Right ventricle myocardium superior (tissue), 1 donor: ENCODE measurements around the gene CINP. TPM values are rescaled to one million over a fixed set of nuclear protein-coding genes. Genes with fewer than 3 reads are reported as not detected.
"Not testable (repeated sequence)": the region's sequence is repeated elsewhere in the genome, so short reads cannot be mapped to it uniquely, and the experiment has no call there.

Source experiments
- ATAC-seq: fragments of 200-7000 bp; cut with Tn5 transposase; one replicate; pipeline ENCODE4 v1.9.1; 2020; ENCODE audit warnings: mild to moderate bottlenecking; ENCODE audit not compliant: poor library complexity
- DNase-seq: peaks from one replicate; pipeline ENCODE4 v3.0.0-alpha.2; 2020
- intact Hi-C: fragments of 100-400 bp; cut with DNase I; formaldehyde crosslinking; loops from one replicate; pipeline ENCODE4 v1.11.2; 2022
- total RNA-seq: library from RNA; stranded (reverse); fragmentation: NEBNext Ultra II Directional; extraction: Animal tissue kit (Norgen Biotek cat#: 25700); gene quantifications from one replicate; pipeline ENCODE4 v1.2.1, GENCODE V29; 2021
- donor health status: DM: no; HTN: yes; CAD: no; lungs with severe emphysema.

Gene CINP
- total RNA-seq, 1 donor from 2014 or later, result 36.0 TPM

DNA sequence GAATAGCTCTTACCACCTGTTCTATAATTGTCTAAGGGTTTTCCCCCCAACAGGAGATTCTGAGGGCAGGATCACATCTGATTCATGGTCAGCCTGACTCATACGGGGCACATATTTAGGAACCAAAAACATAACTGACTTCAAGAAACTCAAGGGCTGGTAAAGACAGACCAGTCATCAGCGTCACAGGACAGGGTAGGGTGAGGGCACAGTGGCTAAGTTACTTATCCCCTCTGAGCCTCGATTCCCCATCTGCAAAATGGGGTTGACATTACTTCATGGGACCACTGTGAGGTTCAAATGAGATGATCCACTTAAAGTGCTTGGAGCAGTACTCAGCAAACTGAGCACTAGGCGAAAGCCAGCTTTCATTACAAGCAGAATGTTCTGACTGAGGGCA, 606 bp downstream of the CINP start:
- no peak for ATAC-seq
- DNase-seq, result no peak
- intact Hi-C loops, result no loop called here

DNA sequence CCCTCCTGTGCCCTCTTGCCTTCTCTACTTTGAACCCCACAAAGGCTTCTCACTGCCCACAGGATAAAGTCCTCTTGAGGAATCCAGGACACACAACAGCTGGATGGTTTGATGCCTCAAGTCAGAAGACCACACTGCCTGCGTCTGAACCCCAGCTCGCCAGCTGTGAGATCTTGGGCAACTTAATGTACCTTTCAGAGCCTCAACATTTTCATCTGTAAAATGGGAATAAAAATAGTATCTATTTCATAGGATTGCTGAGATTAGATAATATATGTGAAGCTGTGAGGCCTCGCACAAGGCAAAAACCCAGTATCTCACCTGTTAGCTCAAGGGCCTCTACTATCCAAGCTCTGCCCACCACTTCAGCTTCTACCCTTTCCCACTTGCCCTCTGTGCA, 2.3 kb downstream of the CINP start:
- no peak for ATAC-seq
- intact Hi-C loops, result no loop called here
- no peak for DNase-seq

DNA sequence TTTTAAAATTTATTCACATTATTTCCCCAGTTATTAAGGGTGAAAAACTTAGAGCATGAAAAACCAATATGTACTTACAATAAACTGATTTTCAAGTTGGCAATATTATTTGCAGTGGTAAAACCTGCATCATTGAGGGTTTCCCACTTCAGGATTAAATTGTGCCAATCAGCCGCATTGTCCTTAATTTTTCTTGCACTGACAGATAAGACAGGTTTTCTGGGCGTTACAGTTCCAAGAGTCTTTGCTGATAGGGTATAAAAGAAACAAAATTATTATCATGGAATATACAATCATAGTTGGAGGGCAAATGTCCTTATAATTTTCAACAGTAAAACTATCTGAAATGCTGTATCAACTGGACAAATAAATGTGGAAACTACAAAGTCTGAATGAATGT, 3.3 kb downstream of the CINP start:
- no peak for ATAC-seq
- DNase-seq, result no peak
- intact Hi-C loops, result no loop called here

DNA sequence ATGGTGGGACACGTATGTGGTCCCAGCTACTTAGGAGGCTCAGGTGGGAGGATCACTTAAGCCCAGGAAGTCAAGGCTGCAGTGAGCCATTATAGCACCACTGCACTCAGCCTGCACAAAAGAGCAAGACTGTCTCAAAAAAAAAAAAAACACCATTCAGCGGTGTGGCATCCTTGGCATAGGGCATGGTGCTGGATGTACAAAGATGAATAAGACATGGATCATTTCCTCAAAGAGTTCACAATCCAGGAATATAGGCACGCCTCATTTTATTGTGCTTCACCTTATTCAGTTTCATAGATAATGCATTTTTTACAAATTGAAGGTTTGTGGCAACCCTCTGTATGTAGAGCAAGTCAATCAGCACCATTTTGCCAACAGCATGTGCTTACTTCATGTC, 6.4 kb downstream of the CINP start:
- DNase-seq (no peak), ATAC-seq (no peak)
- intact Hi-C loops, result no loop called here

DNA sequence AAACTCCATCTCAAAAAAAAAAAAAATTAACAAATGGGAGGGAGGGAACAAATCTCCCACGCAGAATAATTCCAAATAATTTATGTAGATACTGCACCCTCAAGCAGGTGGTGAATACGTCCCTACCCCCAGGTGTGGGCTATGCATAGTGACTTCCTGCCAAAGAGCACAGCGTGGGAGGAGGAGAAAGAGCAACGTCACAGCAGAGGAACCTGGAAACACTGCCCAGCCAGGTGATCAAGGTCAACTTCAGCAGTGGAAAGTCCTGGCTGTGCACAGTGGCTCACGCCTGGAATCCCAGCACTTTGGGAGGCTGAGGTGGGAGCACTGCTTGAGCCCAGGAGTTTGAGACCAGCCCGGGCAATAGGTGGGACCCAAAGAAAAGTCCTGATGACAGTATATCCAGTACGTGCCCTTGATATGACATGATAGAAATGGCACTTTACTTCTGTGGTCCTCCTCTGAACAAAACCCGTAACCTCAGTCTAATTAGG, 9.5 kb downstream of the CINP start:
- intact Hi-C loops, result no loop called here
- DNase-seq (no peak), ATAC-seq (no peak)

DNA sequence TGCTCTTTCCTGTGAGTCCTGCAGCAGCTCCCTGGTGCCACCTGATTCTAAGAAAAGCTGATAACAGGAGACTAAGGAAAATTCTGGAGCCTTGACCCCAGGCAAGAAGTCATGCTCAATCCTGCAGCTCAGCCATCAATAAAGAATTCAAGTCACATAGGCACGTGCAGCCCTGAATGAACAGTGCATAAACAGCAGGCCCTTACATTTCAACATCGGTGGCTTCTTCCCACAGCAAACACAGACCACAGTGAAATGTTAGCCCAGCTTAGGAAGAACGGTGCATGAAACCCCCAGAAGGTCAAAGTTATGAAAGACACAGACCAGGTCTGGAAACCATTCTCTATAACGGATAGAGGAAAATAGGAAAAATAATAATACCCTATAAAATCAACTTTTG, 10.5 kb downstream of the CINP start:
- DNase-seq (no peak), ATAC-seq (no peak)
- intact Hi-C loops, result no loop called here

DNA sequence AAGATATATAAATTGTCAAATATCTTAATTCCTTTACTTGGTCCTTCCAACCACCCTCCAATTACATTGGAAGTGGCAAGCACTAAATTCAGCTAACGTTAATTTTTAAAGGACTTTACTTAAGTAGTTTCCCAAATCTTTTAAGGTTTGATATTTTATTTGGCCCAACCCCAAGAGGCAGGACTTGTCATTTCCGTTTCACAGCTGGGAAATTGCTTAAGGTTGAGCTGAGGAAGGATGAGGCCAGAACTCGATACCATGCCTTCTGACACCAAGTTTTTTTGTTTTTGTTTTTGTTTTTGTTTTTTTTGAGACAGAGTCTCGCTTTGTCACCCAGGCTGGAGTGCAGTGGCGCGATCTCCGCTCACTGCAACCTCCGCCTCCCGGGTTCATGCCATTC, 11.1 kb downstream of the CINP start:
- peak; percentile 59 for ATAC-seq
- DNase-seq, intact Hi-C loops: not testable (repeated sequence)

DNA sequence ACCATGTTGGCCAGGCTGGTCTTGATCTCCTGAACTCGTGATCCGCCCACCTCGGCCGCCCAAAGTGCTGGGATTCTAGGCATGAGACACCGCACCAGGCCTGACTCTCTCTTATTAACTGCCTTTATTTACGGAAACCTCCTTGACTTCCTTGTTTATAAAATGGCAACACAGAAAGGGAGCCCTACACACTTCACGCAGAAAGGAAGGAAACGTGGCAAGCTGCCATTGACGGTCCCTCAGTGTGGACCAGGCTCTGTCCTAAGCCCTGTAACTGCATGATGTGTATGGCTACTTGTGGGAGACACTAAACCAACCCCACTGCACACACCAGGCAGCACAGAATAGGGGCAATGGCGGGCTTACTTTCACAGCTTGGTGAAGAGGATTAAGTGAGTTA, 11.7 kb downstream of the CINP start:
- DNase-seq (no peak), ATAC-seq (peak; percentile 54)
- intact Hi-C loops, result no loop called here

DNA sequence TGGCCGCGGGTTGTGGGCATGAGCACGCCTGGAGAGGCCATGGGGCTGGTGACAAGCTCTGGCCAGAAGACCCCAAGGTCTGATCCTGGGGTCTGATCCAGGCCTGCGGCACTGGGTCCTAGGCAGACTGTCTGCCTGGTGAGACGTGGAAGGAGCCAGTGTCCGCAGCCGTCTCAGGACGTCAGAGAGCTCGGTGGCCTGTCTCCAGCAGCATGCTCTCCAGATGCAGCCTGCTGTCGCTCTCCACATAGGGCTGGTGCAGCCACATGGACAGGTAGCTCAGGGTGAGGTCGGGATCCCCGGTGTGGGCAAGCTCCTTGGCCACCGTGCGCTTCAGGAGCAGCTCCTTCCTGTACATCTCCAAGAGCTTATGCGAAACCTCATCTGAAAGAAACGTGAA, 14.3 kb downstream of the CINP start:
- intact Hi-C loops, result no loop called here
- ATAC-seq (no peak), DNase-seq (no peak)

DNA sequence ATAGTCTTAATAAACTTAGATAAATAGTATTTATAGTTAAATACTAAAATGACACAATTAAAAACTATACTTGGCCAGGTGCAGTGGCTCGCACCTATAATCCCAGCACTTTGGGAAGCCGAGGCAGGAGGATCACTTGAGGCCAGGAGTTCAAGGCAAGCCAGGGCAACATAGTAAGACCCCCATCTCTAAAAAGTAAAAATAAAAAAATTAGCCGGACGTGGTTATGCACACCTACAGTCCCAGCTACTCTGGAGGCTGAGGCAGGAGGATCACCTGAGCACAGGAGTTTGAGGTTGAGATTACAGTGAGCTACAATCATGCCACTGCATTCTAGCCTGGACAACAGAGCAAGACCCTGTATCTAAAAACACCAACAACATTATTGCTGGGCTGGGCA, 16.0 kb downstream of the CINP start:
- no peak for DNase-seq
- intact Hi-C loops, result no loop called here
- no peak for ATAC-seq

DNA sequence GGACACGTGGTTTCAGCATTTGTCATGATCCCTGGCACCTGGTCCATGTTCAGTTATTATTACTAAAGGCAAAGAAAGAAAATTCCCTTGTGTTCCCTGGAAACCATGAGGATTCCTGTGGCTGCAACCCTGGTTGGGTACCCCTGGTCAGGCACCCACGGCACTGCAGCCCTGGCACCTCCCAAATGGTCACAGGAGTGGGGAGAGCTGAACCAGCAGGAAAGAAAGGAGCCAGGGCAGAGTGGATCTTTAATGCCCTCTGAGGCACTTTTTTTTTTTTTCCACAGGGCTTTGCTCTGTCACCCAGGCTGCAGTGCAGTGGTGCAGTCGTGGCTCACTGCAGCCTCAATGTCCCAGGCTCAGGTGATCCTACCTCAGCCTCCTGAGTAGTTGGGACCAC, 17.5 kb downstream of the CINP start:
- no peak for ATAC-seq
- DNase-seq, result no peak
- intact Hi-C loops, result no loop called here

DNA sequence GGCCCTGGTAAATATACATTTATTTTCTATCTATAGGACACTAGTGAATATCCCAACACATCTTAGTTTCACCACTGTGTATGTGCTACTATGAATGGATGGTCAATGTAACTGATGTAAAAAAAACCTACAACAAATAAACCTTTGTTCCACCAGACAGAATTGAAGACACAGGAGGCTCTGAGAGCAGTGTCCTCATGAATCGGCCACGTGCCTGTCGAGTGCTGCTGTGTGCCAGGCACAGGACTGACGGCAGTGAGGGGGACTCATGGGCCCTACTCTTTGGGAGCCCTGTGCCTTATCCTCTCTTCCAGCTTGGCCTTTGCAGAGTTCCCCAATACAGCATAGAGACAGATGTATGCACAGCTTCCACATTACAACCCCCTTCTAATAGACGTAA, 18.2 kb downstream of the CINP start:
- intact Hi-C loops, result no loop called here
- DNase-seq (no peak), ATAC-seq (no peak)

DNA sequence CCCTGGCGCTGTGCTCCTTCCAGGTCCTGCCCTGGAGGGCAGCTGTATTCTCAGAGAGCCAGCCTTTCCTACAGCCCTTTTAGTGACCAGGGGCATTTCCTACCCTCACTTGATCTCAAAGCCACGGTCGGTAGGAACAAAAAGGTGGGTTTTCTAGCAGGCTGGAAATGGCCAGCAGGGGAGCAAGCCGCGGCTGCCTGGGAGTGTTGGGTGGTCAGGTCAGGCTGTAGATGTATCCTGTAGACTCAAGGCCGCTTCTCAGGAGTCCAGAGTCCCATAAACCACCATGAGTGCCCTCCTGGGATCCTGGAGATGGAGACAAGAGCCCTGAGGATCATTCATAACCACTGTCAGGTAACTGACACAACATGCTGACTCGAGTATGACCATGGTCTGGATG, 18.6 kb downstream of the CINP start:
- ATAC-seq (no peak), DNase-seq (no peak)
- intact Hi-C loops, result no loop called here

DNA sequence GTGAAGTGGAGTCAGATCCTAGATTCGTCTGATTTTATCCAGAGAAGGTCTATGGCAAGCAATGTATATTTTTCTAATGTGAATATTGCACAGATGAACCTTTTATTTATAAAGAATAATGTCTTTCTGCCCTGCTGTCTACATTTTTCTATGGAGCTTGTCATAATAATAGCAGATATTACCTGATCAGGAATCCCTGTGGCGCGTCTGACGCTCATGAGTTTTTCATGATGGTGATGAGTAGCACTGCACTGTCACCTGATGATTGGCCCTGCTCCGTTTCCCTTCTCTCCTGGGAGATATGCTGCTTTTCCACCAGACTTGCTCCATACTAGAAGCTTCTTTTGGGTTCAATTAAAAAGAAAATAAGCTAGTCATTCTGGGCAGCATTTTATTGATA, 20.5 kb downstream of the CINP start:
- ATAC-seq (no peak), DNase-seq (no peak)
- intact Hi-C loops, result no loop called here

DNA sequence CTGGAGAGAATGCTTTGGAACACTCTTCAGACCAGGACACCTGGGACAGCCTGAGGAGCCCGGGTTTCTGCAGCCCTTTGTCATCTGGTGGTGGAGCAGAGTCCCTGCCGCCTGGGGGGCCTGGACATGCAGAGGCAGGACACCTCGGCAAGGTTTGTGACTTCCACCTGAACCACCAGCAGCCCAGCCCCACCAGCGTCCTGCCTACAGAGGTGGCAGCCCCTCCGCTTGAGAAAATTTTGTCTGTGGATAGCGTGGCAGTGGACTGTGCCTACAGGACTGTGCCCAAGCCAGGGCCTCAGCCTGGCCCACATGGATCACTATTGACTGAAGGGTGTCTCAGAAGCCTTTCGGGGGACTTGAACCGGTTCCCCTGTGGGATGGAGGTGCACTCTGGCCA, 21.1 kb downstream of the CINP start:
- DNase-seq (no peak), ATAC-seq (no peak)
- intact Hi-C loops, result no loop called here

DNA sequence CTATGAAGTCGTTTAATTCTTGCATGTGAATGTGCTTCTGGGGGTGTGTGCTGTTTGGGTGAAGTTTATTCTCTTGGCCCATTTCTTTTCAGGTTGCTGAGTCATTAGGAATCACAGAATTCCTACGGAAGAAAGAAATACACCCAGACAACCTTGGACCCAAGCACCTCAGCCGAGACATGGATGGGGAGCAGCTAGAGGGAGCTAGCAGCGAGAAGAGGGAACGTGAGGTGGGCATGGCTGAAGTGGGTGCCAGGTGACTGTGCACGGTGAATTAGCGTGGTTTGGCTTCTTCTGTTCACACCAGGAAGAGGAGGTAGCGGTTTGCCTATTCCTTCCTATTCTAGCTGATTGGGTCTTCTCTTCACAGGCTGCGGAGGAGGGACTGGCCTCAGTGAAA, 24.0 kb downstream of the CINP start:
- DNase-seq (no peak), ATAC-seq (no peak)
- intact Hi-C loops, result no loop called here

DNA sequence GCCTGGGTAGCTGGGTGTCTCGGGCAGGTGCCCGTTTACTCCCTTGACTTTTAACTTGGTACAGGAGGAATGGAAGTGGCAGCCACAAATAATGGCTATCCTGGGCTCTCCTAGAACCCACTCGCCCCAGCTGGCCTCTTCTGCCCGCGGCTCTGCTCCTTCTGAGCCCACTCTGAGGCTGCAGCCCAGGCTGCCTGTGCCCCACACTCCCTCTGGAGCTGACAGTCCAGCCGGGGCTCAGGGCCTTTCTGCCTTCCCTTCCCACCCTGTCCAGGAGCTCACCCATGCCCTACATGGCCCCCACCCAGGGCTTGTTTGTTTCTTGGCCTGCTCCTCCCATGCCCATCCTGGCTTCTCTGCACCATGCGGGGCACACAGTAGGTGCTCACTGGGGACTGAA, 27.5 kb downstream of the CINP start:
- ATAC-seq, result no peak
- intact Hi-C loops, result no loop called here
- DNase-seq, result no peak

DNA sequence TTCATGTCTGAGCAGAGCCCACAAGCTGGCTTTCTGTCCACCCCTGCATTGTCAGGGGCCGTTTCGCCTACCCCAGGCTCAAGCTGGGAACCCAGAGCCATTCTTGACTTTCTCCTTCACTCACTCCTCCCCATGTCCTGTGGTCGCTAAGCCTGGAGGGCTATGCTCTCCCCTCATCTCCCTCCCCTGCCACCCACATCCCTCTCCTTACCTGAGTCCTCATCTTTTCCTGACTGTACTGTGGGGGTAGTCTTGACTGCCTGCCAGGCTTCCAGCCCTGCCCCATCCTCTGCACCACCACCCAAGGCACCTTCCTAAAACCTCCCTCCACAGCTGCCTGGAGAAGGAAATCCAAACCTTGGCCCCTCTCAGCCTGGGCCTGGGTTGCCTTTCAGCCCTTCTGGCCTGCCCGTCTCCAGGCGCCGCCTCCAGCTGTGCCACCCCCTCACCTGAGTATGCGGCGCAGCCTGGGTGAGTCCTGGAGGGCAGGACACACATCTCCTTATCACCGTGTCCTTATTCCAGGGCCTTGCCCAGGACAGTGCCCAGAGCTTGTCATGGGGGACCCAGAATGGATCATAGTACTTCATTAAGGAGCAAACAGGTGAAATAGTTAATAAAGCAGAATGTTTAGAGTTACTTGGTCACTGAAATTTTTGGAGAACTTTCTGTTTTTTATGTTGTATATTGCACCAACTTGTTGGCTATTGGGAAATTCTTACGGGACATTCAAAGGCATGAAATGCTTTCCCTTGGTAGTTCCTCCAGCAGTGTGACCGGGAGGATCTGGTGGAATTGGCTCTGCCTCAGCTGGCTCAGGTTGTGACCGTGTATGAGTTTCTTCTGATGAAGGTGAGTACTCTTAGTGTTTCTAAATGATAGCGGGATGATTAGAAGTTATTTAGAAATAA, 28.6 kb downstream of the CINP start:
- intact Hi-C loops, result no loop called here
- DNase-seq (no peak), ATAC-seq (peak; percentile 20)

DNA sequence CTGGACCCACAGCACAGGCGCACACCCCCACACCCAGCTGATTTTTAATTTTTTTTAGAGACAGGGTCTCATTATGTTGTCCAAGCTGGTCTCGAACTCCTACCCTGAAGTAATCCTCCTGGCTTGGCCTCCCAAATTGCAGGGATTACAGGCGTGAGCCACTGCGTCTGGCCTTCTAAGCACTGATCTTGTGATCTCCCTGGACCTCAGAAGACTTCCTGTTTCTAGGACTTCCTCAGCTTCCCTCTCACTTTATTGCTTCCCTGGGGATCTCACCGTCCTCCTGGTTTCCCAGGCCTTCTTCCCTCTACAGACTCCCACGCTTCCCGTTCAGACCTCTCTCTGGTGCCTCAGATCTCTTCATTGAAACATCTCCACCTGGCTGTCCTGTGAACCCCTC, 29.3 kb downstream of the CINP start:
- ATAC-seq, result no peak
- intact Hi-C loops, result no loop called here
- no peak for DNase-seq

DNA sequence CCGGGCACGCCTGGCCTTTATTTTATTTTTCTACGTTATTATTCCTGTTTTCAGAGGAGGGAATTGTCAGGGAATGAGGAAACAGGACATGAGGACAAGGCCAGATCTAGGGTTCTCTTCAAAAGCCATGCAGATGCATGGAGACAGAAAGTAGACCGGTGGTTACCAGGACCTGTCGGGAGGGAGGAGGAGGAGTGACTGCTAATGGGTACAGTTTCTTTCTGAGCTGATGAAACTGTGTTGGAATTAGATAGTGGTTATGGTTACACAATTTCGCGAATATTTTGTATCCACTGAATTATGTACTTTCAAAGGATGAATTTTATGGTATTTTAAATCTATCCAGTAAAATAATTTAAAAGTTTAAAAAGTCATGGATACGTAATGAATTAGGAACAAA, 31.9 kb downstream of the CINP start:
- no peak for DNase-seq
- ATAC-seq, result no peak
- intact Hi-C loops, result no loop called here

DNA sequence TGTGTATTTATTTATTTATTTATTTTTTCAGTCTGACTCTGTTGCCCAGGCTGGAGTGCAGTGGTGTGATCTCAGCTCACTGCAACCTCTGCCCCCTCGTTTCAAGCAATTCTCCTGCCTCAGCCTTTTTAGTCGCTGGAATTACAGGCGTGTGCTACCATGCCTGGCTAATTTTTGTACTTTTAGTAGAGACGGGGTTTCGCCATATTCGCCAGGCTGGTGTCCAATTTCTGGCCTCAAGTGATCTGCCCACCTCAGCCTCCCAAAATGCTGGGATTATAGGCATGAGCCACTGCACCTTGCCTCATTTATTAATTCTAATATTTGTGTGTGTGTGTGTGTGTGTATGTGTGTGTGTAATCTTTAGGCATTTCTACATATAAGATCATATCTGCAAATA, 33.3 kb downstream of the CINP start:
- DNase-seq, ATAC-seq, intact Hi-C loops: not testable (repeated sequence)
